GM19238 (cell line): ENCODE data around the gene JAML.

ENCODE experiments used
- DNase-seq: peaks from one replicate; pipeline ENCODE4 v3.0.0; 2011; ENCODE audit warnings: low spot score; ENCODE audit not compliant: insufficient read length

The JAML gene

DNA sequence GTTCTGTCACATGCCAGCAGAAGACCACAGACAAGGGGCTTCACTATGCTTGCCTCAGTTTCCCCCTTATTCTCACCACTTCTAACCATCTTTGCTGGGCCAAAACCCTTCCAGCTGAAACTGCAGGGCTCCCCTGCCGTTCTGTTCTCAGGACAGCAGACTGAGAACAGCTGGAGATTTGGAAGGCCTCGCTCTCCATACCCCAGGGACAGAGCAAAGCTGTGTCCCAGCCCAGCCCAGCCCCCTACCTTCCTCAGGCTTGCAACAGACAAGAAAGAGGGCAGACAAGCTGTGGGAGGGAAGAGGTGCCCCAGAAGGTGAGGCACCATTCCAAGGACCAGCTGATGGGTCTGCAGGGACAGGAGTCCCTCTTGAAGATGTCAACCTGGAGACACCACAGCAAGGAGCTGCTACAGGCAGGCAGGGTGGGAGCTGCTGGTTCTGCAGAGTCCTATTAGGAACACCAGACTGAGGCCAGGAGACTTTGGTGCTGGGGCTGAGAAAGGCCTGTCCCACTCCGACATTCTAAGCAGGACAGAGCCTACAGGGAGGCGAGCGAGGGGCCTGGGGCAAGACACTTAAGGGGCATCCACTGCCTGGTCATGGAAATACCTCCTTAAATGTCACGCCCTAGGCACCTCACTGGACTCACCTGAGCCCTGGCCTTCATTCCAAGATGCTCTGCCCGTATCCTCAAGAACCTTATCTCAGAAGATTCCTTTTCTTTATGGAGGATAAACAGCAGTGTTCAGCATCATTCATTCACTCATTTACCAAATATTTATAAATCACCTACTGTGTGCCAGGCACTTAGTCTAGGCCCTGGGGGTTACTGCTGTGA, 55.3 kb downstream of the JAML start:
- no peak for DNase-seq

DNA sequence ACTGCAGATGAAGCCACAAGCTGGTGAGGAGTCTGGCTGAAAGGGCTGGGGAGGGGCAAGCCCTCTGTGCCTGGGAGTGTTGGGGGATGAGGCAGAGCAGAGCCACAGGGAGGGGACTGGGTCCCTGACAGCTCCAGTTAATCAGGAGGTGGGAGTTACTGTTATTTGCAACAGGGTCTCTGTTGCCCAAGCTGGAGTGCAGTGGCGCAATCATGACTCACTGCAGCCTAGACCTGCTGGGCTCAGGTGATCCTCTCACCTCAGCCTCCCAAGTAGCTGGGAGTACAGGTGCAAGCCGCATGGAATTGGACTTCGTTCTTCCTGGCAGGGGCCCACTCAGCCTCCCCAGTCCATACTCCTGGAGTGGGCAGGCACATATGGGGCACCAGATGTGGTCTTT, 56.1 kb downstream of the JAML start:
- DNase-seq, result no peak

DNA sequence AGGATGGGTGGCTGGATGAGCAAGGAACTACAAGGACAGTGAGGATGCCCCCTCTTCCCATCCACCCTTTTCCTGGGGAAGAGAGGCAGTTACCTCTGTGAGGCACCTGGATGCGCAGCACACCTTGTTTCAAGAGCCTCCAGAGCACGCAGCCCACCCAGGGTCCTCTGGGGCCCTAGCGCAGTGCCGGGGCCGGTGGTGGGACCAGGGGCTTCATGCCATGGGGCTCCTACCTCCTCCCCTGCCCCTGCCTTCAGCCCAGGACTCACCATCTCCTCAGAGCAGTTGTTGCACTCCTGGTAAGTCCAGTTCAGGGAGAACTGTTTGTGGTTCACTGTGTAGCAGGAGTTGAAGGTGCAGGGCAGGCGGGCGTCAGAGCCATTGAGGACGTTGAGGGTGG, 56.5 kb downstream of the JAML start:
- DNase-seq, result no peak

DNA sequence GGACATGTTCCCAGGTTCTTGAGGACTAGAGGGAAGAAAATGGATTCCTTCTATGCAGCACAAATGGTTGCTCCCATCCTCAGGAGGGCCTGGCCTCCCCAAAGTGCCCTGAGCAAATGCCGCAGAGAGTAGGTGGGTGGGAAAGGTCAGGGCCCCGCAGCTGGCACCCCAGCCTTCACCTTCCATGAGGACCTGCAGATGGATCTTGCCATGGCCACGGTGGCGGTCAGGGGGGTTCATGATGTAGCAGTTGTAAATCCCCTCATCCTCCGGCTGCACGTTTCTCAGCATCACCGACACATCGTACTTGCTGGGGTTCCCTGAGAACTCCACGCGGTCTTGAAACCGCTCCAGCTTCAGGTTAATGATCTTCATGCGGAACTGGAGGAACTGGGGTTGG, 56.9 kb downstream of the JAML start:
- DNase-seq, result no peak

DNA sequence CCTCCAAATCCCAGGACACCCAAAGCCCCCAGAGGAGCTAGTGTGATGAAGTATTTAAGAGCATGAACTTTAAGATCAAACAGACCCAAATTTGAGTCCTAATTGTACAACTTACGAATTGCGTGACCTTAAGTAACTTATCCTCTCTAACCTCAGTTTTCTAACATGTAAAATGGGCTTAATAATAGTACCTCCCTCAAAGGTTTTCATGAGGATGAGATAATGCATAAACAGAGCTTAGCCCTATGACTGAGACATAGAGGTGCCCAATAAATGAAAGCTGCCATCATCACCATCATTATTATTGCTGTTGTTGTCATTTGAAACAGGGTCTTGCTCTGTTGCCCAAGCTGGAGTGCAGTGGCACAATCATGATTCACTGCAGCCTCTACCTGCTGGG, 57.6 kb downstream of the JAML start:
- no peak for DNase-seq

DNA sequence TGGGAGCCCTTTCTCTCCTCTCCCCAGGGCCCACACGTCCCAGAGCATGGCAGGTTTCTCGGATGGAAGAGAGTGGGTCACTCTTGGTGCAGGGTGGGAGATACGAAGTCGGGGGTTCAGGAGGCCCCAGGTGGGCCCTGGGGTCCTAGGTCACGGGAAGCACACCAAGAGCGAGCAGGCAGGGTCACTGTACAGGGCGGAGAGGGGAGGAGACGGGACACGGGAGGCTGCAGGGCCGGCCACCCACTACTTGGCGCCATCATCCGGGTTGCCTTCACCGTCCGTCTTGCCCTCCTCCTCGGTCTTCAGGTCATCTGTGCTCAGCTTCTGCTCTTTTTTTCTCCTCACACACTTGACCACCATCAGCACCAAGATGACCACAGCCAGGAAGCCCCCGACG, 58.2 kb downstream of the JAML start:
- no peak for DNase-seq

DNA sequence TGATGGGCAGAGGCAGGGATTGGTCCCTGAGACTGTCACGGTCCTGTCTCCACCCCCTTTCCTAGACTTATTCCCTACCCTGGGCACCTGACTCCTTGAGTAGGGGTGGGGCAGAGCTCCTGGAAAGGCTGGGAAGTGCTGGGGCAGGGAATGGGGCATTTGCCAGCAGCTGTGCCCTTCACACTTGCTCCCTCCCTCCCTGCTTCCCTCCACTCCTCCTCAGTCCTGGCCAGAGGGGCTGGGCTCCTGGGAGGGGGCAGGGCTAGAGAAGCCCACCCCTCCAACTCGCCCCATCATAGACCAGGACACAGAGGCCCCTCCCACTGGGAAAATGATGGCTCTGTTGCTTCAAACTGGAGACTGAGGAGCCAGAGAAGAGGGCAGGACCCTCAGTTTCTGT, 59.9 kb downstream of the JAML start:
- no peak for DNase-seq

DNA sequence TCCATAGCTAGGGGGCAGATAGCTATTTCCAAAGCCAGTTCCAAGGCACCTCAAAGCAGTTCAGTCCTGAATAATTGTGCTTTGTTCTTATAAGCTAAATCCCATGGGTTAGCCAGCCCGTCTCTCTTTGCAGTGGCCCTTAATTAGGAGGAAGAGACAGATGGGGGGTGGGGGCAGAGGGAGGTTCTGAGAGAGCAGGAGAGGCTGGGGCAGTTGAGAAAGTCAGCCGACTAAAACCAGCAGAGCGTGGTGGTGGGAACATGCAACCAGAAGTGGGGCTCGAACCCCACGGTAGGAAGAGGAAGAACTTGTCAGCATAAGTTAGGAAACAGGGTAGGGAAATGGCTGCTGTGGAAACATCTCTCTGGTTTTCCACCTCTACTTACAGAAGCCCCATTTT, 61.3 kb downstream of the JAML start:
- no peak for DNase-seq

DNA sequence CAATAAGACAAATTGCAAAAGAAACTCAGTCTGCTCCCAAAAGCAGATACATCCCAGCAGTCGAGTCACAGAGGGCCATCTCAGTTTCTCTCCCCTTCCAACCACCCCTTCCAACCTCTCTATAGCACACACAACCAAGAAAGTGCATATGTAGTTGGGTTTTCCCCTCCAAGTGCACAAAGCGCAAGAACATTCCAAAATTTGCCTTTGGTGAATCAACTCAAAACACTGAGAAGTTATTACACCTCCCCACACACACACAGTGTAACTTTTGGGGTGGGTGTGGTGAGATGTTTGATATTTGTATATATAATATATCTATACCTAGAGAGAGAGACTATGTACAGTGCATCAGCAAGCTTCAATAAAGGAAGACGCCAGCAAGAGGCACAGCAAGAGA, 62.0 kb downstream of the JAML start:
- no peak for DNase-seq

DNA sequence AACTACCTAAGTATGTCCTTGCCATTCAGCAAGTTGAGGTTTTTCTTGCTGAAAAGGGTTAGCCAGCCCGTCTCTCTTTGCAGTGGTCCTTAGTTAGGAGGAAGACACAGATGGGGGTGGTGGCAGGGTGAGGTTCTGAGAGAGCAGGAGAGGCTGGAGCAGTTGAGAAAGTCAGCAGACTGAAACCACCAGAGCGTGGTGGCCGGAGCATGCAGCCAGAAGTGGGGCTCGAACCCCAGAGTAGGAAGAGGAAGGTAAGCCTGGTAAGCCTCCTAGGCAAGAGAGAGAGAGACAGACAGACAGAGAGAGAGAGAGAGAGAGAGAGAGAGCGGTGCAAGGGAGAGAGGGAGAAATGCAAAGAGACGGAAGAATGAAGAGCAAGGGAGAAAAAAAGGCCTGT, 63.0 kb downstream of the JAML start:
- DNase-seq, result no peak

DNA sequence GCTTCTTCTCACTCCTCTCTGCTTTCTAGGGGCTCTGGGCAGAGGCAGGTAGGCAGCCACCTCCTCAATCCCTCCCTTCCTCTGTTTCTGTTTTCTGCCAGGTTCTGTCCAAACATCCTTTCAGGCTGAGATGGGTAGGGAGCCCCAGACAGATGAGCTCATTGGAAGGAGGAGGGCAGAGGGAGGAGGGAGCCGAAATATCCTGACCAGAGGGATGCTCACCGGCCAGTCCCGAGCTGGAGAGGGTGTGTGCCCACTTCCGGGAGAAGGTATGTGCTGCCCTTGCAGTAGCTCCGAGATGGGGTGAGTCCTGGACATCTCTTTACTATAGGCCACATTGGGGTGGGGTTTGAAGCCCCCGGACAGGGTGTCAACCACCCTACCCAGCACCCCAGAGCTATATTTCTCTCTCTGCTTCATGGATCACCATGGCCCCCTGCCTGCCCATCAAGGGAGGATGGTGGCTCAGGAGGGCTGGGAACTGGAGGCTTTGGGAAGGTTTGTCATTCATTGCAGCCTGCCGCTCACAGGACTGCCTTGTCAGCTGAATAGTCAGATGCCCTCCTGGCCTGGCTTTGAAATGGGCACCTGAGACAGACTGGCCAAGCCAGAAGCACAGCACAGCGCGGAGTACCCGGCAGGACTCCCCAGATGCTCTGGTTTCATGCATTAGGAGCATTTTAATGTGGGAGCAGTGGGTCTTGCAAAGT, 67.5 kb downstream of the JAML start:
- no peak for DNase-seq

DNA sequence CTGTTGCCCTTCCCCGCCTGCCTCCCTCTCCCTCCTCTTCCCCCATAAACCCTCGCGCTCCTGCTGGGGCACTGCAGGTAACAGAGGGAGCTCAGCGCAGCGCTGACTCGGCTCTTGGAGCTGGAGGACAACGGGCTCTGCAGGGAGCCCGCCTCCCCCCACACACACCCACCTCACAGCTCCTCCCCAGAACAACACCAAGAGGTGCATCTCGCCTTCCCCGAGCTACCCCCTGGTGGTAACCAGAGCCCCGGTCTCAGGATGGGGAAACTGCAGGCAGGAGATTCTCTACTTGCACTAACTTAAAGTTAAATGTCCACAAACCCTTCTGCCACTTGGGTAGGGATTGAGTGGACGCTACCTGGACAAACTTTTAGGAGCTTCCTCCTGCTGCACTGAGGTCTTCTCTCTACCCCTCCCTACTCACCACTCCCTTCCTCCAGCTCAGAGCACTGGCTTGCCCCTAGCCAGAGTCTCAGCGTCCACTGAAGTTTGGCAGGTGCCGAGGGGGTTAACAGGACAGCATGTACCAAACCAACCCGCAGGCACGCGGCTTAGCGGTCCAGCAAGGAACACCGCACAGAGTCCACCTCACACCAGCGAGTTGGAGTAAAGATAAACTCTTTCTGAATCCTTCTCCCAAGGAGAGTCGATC, 68.2 kb downstream of the JAML start:
- no peak for DNase-seq

DNA sequence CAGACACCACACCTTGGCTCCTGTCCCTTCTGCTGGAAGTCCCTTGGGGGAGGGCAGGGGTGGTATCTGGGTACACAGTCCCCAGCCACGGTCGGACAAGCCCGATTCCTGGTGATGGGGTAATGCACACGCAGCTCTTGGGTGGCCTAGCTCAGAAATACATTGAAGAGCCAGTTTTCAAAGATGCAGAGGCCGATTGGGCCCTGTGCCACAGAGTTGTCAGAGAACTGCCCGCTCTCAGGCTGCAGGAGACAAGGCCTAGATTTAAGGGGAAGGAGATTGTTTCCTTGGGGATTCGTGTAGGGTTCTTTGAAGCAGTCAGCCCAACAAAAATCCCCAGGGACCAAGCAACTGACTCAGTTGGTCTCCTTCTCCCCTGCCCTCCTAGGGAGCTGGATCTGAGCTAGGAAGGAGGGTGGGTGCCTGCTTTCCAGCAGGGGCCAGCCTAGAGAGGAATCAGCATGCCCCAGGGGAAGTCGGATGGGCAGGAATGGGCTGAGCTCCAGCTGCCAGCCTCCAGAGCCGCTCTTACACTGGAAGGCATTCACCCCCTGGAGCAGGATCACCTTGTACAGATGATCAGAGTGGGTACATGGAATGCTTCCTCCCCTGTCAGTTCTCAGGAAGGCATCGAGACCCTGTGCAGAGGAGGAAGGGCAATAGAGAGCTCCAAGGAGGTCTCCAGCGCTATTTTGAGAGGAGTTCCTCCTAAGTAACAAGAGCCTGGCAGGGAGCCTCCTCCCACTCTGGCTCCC, 68.9 kb downstream of the JAML start:
- no peak for DNase-seq

DNA sequence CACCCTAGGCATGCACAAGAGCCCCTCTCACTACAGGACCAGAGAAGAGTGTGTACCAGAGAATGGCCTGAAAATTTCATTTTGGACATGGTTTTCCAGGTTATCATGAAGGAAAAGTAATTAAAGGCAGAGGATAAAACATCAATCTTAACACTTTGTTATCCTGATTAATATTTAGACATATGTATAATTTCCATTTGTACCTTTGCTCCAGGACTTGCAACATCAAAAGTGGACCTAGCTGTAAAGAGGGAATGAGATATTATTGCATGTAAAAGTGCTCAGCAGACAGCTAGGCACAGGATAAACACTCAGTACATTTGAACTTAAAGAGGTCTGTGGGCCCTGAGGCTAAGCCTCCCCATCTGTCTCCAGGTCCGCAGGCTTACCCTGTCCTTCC, 70.2 kb downstream of the JAML start:
- no peak for DNase-seq

DNA sequence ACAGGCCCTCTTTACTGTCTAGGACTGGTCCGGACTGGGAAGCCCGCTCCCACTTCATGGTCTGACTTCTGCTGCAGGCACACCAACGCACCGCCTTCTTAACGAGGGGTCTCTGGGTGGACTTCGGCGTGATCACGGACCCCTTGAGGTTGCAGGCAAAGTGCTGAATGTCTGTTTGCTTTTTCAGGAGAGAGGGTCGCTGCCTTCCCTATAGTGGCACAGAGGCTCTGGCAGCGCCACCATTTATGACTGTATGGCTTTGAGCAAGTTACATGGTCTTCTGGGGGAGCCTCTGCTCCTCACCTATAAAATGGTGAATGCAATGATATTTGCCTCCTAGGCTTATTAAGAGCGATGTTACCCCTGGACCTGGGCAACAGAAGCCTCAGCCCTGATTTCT, 70.8 kb downstream of the JAML start:
- DNase-seq, result no peak

DNA sequence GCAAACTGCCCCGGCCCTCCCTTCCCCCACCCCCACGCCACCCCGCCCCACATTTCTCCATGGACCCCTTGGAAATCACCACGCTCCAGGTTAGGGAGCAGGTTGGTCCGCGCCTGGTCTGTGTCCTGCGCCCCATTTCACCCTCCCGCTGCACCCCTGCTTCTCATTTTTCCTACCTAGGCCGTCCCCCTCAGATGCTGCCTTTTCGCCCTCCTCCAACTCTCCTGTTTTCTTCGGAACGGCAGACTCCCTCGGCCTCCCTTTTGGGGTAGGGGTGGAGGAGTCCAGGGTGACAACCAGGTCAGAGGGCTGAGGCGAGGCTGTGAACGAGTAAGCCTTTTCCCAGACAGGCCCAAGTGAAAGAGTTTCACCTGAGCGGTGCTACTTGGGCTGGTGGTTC, 71.3 kb downstream of the JAML start:
- DNase-seq, result no peak

DNA sequence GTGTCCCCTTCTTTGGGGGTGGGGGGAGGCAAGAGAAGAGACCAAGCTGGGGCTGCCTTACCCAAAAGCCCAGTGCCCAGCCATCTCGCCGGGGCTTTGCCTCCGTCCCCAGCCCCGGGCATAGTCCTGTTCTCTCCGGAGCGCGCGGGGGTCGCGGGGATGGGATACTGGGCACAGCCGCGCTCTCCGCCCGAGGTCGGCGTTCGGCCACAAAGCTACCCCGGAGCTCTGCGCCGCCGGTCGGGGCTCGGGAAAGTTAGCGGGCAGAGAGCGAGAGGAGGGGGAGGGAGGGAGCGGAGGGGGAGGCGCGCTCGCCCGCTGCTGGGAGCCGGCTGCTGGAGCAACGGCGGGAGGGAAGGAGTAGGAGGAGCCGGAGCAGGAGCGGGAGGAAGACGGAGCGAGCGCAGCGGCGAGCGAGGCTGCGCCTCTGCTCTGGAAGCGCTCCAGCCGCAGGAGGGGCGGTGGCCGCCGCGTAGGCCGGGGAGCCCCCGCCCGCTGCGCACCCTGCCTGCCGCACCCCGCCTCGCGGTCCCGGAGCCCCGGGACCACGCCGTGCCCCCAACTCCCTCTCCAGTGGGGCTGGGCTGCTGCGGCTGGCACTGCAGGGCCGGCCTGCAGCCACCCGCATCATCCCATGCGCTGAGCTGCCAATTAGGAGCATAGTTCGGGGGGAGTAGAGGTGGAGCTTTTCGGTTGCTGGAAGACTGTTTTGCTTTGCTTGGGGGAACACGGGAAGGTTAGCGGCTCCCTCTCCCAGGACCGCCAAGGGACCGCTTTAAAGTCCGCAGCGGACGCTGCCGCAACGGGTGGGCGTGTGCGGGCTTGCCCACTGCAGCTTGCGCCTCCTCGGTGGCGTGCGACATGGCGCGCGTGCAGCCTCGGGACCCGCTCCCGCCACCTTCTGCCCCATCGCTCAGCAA, 72.0 kb downstream of the JAML start, which contains the start of gene SCN4B:
Gene SCN4B (minus strand): TSS at position 272 of the 920 bp plus-strand sequence. CDS start 150 bp downstream, at position 122.
- DNase-seq, result no peak

DNA sequence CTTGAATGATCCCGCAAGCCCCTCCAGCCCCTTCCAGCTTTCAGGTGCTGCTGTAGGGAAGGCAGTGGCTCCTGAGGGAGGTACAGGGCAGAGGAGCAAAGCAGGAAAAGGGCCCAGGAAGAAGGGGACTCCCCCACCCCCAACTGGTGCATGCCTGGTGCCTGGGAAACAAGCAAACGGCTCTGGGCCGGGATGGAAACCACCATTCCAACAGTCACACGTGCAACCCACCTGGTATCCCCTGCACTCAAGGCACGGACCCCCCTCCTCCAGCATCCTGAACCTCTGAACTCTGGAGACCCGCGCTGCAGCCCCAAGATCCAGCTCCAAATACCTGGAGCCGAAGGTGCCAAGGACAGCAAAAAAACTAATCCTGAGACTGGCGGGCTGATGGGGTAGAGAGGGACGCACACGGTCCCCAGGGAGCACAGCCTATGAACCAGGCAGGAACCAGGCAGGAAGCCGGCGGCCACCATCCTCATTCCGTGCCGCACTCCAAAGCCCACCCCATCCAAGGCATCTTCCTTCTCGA, 72.7 kb downstream of the JAML start:
- DNase-seq, result no peak

DNA sequence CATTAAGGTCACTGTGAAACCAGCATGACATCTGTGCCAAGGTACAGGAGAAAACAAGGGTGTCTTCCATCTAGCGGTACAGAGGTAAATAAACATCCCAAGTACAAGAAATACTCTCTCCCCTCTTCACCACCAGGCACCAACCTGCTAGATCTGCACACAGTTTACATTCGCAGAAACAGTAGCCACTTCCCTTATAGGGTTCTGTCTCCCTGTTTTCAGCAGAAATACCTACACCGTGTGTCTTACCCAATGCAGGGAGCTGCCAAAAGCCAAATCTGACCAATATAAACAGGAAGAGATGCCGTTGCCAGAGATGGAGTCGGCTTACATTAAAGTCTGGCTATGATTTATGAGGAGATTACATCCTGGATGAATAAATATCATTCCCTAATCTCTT, 73.4 kb downstream of the JAML start:
- DNase-seq, result no peak

DNA sequence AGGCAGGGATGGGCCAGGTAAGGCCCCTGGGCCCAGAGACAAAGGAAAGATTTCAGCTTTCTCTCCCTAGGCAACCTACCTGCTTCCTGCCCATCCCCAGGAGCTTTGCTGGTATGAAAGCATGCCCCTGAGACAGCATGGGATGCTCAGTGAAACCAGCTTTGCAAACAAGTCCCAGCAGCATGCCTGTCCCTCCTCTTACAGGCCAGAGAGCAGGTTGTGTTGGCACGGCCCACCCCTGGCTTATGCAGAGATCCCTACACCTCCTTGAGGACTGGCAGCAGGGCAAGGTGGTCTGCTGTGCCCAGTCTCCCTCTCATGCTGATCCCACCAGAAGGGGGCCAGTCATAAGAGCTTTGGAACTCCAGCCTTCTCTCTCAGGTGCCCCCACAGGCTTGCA, 75.3 kb downstream of the JAML start:
- DNase-seq, result no peak
